NCI-H2171 treated with DMSO at 0.1 percent for 48 hours (cell line): ENCODE data around the gene MAPK6.
A peak's percentile ranks its signal among the peaks of the same experiment; 100 is the strongest.

Experiments used
- DNase-seq: peaks from one replicate; lab custom pipeline; 2025; lab: John Stamatoyannopoulos, UW

The MAPK6 gene

GRCh38 chr15:52103217-52104207 lies 84.5 kb downstream of the MAPK6 start:
- DNase-seq = no peak

GRCh38 chr15:52104532-52105004 lies 85.5 kb downstream of the MAPK6 start:
- DNase-seq = no peak

- no peak for DNase-seq
These were observed 86.8 kb downstream of the MAPK6 start for GRCh38 chr15:52105846-52106245.

GRCh38 chr15:52106641-52107040 lies 87.6 kb downstream of the MAPK6 start:
- no peak for DNase-seq

- DNase-seq = no peak
These were observed 88.2 kb downstream of the MAPK6 start for GRCh38 chr15:52107238-52107637.

- no peak for DNase-seq
These were observed 90.8 kb downstream of the MAPK6 start for GRCh38 chr15:52109559-52110451.

GRCh38 chr15:52111517-52112202 lies 92.6 kb downstream of the MAPK6 start:
- no peak for DNase-seq

- no peak for DNase-seq
These were observed 93.3 kb downstream of the MAPK6 start for GRCh38 chr15:52112203-52112750.

- no peak for DNase-seq
These were observed 94.2 kb downstream of the MAPK6 start for GRCh38 chr15:52113235-52113634.

GRCh38 chr15:52113708-52114107 lies 94.7 kb downstream of the MAPK6 start:
- DNase-seq = no peak

- no peak for DNase-seq
These were observed 95.4 kb downstream of the MAPK6 start for GRCh38 chr15:52114261-52115055.

- peak; percentile 37 for DNase-seq
These were observed 96.8 kb downstream of the MAPK6 start for GRCh38 chr15:52115598-52116427.
